H1 (cell line): ENCODE results near the gene PRDM5. TPM values are rescaled to one million over a fixed set of nuclear protein-coding genes. Genes with fewer than 3 reads are reported as not detected.

Source experiments
- CTCF ChIA-PET: fragments of 300-600 bp; sonication (Branson Sonifier 250); formaldehyde crosslinking; loops from one replicate; lab custom pipeline; 2021; ENCODE audit not compliant: partially characterized antibody; lab: Charles Lee
- POLR2A ChIA-PET: fragments of 300-600 bp; sonication (Branson Sonifier 250); formaldehyde crosslinking; loops from one replicate; lab custom pipeline; 2021; ENCODE audit warnings: inconsistent platforms; ENCODE audit not compliant: partially characterized antibody; lab: Charles Lee
- DNase-seq, 2 experiments: peaks; one replicate each; pipeline versions ENCODE4 v3.0.0 to v3.0.0-alpha.2; 2010 to 2022; ENCODE audit warnings: low spot score in 2 of 2, low read depth in 1 of 2, mixed read lengths in 1 of 2
- FAIRE-seq: peaks from 2 replicates; lab custom pipeline; 2011; peaks lifted over from hg19 to GRCh38; lab: Jason Lieb, UNC
- H2AFZ ChIP-seq: 2 replicates; pipeline ENCODE4 v1.8.1; 2012; ENCODE audit warnings: low read length, inconsistent platforms
- H2AK5ac ChIP-seq: 2 replicates; pipeline ENCODE4 v1.6.1; 2013; ENCODE audit warnings: low read depth, low read length
- H2BK120ac ChIP-seq: replicated peaks from 2 replicates; pipeline ENCODE3; 2013; ENCODE audit warnings: low read depth, low read length, inconsistent platforms
- H2BK12ac ChIP-seq: 2 replicates; pipeline ENCODE4 v1.6.1; 2013; ENCODE audit warnings: low read depth, low read length
- H2BK15ac ChIP-seq: 2 replicates; pipeline ENCODE4 v1.6.1; 2013; ENCODE audit warnings: low read length
- H2BK20ac ChIP-seq: 2 replicates; pipeline ENCODE4 v1.6.1; 2013; ENCODE audit warnings: low read length
- H2BK5ac ChIP-seq: 2 replicates; pipeline ENCODE4 v1.6.1; 2013; ENCODE audit warnings: low read depth, low read length
- H3K14ac ChIP-seq: 2 replicates; pipeline ENCODE4 v1.6.1; 2013; ENCODE audit warnings: inconsistent platforms; ENCODE audit not compliant: insufficient read length
- H3K18ac ChIP-seq: 2 replicates; pipeline ENCODE4 v1.6.1; 2013; ENCODE audit warnings: low read length; ENCODE audit errors: extremely low read depth
- H3K23ac ChIP-seq: 2 replicates; pipeline ENCODE4 v1.6.1; 2013; ENCODE audit warnings: inconsistent platforms; ENCODE audit not compliant: insufficient read length
- H3K23me2 ChIP-seq: 2 replicates; pipeline ENCODE4 v1.6.1; 2013; ENCODE audit warnings: low read depth, low read length
- H3K27ac ChIP-seq: 2 replicates; pipeline ENCODE4 v1.6.1; 2011; ENCODE audit warnings: low read depth, low read length, inconsistent platforms
- H3K27me3 ChIP-seq, 4 experiments: replicated peaks in 1 of 4; 1 replicate in 1 of 4; 2 replicates in 3 of 4; pipeline versions ENCODE4 v1.6.1 to v1.8.1; 2011 to 2013; ENCODE audit warnings: low read length in 3 of 4, mild to moderate bottlenecking in 3 of 4, inconsistent platforms in 2 of 4, mixed read lengths in 2 of 4, moderate library complexity in 1 of 4; ENCODE audit not compliant: control insufficient read depth in 3 of 4, insufficient read depth in 3 of 4; ENCODE audit errors: extremely low read depth in 1 of 4
- H3K36me3 ChIP-seq, 4 experiments: 2 replicates each; pipeline versions ENCODE4 v1.6.1 to v1.8.1; 2011 to 2013; ENCODE audit warnings: mild to moderate bottlenecking in 4 of 4, low read length in 3 of 4, moderate library complexity in 2 of 4, control low read depth in 1 of 4, inconsistent platforms in 1 of 4; ENCODE audit not compliant: insufficient read depth in 4 of 4, control insufficient read depth in 2 of 4
- H3K4ac ChIP-seq: replicated peaks from 2 replicates; pipeline ENCODE3; 2013; ENCODE audit warnings: low read length, low read depth, mixed read lengths, inconsistent platforms; ENCODE audit not compliant: insufficient read length
- H3K4me1 ChIP-seq, 4 experiments: replicated peaks in 1 of 4; 1 replicate in 1 of 4; 2 replicates in 3 of 4; pipeline versions ENCODE4 v1.6.1 to v1.8.1; 2011 to 2013; ENCODE audit warnings: low read length in 3 of 4, inconsistent platforms in 2 of 4, mixed read lengths in 1 of 4; ENCODE audit not compliant: insufficient read depth in 4 of 4, control insufficient read depth in 3 of 4
- H3K4me2 ChIP-seq, 2 experiments: 2 replicates each; pipeline versions ENCODE4 v1.6.1 to v1.8.1; 2011 to 2013; ENCODE audit warnings: low read depth in 2 of 2, low read length in 2 of 2, control low read depth in 1 of 2, inconsistent platforms in 1 of 2, mild to moderate bottlenecking in 1 of 2; ENCODE audit not compliant: insufficient read depth in 1 of 2
- H3K4me3 ChIP-seq, 4 experiments: fragments of 200-600, 300-600 bp in 1 of 4; sonication (generic), shearing (Covaris generic), sonication (Bioruptor Twin) in 1 of 4; 2 replicates each; pipeline versions ENCODE4 v1.5.1 to v1.8.1; 2011 to 2016; ENCODE audit warnings: low read length in 4 of 4, low read depth in 3 of 4, control low read depth in 2 of 4, inconsistent platforms in 2 of 4, mild to moderate bottlenecking in 2 of 4, mixed read lengths in 1 of 4, moderate library complexity in 1 of 4; ENCODE audit not compliant: insufficient read depth in 2 of 4; ENCODE audit errors: extremely low read depth in 1 of 4
- H3K56ac ChIP-seq: replicated peaks from 2 replicates; pipeline ENCODE3; 2013; ENCODE audit warnings: low read depth, mild to moderate bottlenecking, mixed read lengths, low read length, inconsistent platforms; ENCODE audit not compliant: insufficient read length
- H3K79me1 ChIP-seq: 2 replicates; pipeline ENCODE4 v1.6.1; 2013; ENCODE audit warnings: low read depth, low read length, control low read depth
- H3K79me2 ChIP-seq, 2 experiments: 2 replicates each; pipeline versions ENCODE4 v1.6.1 to v1.8.1; 2012 to 2013; ENCODE audit warnings: low read length in 2 of 2, mild to moderate bottlenecking in 2 of 2, inconsistent platforms in 1 of 2; ENCODE audit not compliant: insufficient read depth in 2 of 2, control insufficient read depth in 1 of 2
- H3K9ac ChIP-seq, 4 experiments: replicated peaks in 1 of 4; 1 replicate in 1 of 4; 2 replicates in 3 of 4; pipeline versions ENCODE4 v1.6.1 to v1.8.1; 2011 to 2013; ENCODE audit warnings: low read depth in 3 of 4, low read length in 3 of 4, control low read depth in 2 of 4, mild to moderate bottlenecking in 2 of 4, moderate library complexity in 2 of 4, inconsistent platforms in 1 of 4; ENCODE audit errors: extremely low read depth in 1 of 4
- H3K9me3 ChIP-seq, 2 experiments: 2 replicates each; pipeline versions ENCODE4 v1.6.1 to v1.8.1; 2012 to 2013; ENCODE audit warnings: mild to moderate bottlenecking in 2 of 2, moderate library complexity in 2 of 2, control low read depth in 1 of 2, inconsistent platforms in 1 of 2, low read depth in 1 of 2, low read length in 1 of 2, mixed read lengths in 1 of 2; ENCODE audit not compliant: insufficient read depth in 2 of 2
- H4K20me1 ChIP-seq, 2 experiments: replicated peaks in 1 of 2; 2 replicates each; pipeline versions ENCODE3 to v1.8.1; 2011 to 2013; ENCODE audit warnings: inconsistent platforms in 2 of 2, low read length in 2 of 2, mild to moderate bottlenecking in 1 of 2; ENCODE audit not compliant: insufficient read depth in 2 of 2, control insufficient read depth in 1 of 2
- H4K5ac ChIP-seq: 2 replicates; pipeline ENCODE4 v1.6.1; 2013; ENCODE audit warnings: low read length, low read depth, mixed read lengths, inconsistent platforms; ENCODE audit not compliant: insufficient read length
- H4K8ac ChIP-seq: 2 replicates; pipeline ENCODE4 v1.8.0; 2013; ENCODE audit warnings: mild to moderate bottlenecking, moderate library complexity, low read length, inconsistent platforms; ENCODE audit not compliant: insufficient read depth; ENCODE audit errors: extremely low read depth
- H4K91ac ChIP-seq: replicated peaks from 2 replicates; pipeline ENCODE3; 2013; ENCODE audit warnings: low read length, mixed read lengths, inconsistent platforms; ENCODE audit not compliant: insufficient read length
- CBX5 ChIP-seq: fragments of 300-800, 300-1000 bp; sonication (generic); IDR thresholded peaks from 2 replicates; pipeline ENCODE4 v1.7.1; 2016; ENCODE audit warnings: antibody characterized with exemption, low read length, low read depth
- CEBPB ChIP-seq: IDR thresholded peaks from 2 replicates; pipeline ENCODE4 v1.6.1; 2012; ENCODE audit warnings: low read depth, low read length
- EGR1 ChIP-seq: IDR thresholded peaks from 2 replicates; pipeline ENCODE4 v1.6.1; 2011; ENCODE audit warnings: low read depth, low read length, borderline replicate concordance
- EZH2 ChIP-seq: fragments of 200-600 bp; sonication (generic); IDR thresholded peaks from 2 replicates; pipeline ENCODE4 v1.7.1; 2012; ENCODE audit warnings: low read depth, mild to moderate bottlenecking, moderate library complexity, low read length, inconsistent platforms; ENCODE audit not compliant: severe bottlenecking
- NANOG ChIP-seq: IDR thresholded peaks from 2 replicates; pipeline ENCODE4 v1.6.1; 2011; ENCODE audit warnings: low read length, low read depth, mild to moderate bottlenecking, inconsistent platforms; ENCODE audit not compliant: insufficient read depth, poor library complexity, severe bottlenecking
- NRF1 ChIP-seq: IDR thresholded peaks from 2 replicates; pipeline ENCODE4 v1.6.1; 2011; ENCODE audit warnings: mild to moderate bottlenecking, low read depth, low read length, improper control_type of control experiment
- RFX5 ChIP-seq: IDR thresholded peaks from 2 replicates; pipeline ENCODE4 v1.6.1; 2011; ENCODE audit warnings: low read depth, low read length, improper control_type of control experiment, borderline replicate concordance
- SIX5 ChIP-seq: IDR thresholded peaks from 2 replicates; pipeline ENCODE4 v1.6.1; 2011; ENCODE audit warnings: mild to moderate bottlenecking, low read depth, low read length
- SP2 ChIP-seq: IDR thresholded peaks from 2 replicates; pipeline ENCODE4 v1.6.1; 2012; ENCODE audit warnings: mild to moderate bottlenecking, low read length, inconsistent platforms
- SUZ12 ChIP-seq: fragments of 200-600 bp; sonication (generic); IDR thresholded peaks from 2 replicates; pipeline ENCODE4 v1.6.1; 2012; ENCODE audit warnings: mild to moderate bottlenecking, inconsistent platforms, low read length, moderate library complexity, mixed read lengths
- TCF12 ChIP-seq: IDR thresholded peaks from 2 replicates; pipeline ENCODE4 v1.6.1; 2011; ENCODE audit warnings: low read depth, mild to moderate bottlenecking, low read length
- YY1 ChIP-seq: IDR thresholded peaks from 2 replicates; pipeline ENCODE4 v1.6.1; 2011; ENCODE audit warnings: low read depth, mild to moderate bottlenecking, low read length
- WGBS, 2 experiments: shearing (Covaris generic) in 1 of 2; methylation state at CpG; one replicate each; pipeline versions ENCODE4 v1.1.6 to v1.1.7; 2013 to 2015; ENCODE audit warnings: low lambda C conversion rate in 2 of 2, mixed read lengths in 2 of 2, inconsistent platforms in 1 of 2, low coverage in 1 of 2, missing lambda C conversion rate in 1 of 2; ENCODE audit not compliant: insufficient replicate concordance in 2 of 2, insufficient coverage in 1 of 2, insufficient read length in 1 of 2; ENCODE audit errors: extremely low coverage in 1 of 2, missing lambda C conversion rate in 1 of 2; 5-methylcytosine and 5-hydroxymethylcytosine counted together
- polyA plus RNA-seq, 7 experiments: library from polyadenylated mRNA; depleted of rRNA in 3 of 7; stranded (reverse) in 5 of 7; unstranded in 2 of 7; fragments of >200 nt in 5 of 7; fragments of 200-250 nt in 2 of 7; gene quantifications; 1 replicate in 5 of 7; 2 replicates in 1 of 7; 4 replicates in 1 of 7; pipeline versions ENCODE4 v1.2.1 to v1.2.3, GENCODE V29; 2011 to 2013; ENCODE audit warnings: missing spikeins in 2 of 7, mixed read lengths in 2 of 7
- total RNA-seq: library from RNA; stranded (reverse); fragmentation: NEBNext Ultra II Directional; extraction: Animal tissue kit (Norgen Biotek cat#: 25700); gene quantifications from 2 replicates; pipeline ENCODE4 v1.2.1, GENCODE V29; 2021
- TF ChIP-seq, protein P1 (sequence below): IDR thresholded peaks from 2 replicates; pipeline ENCODE4 v1.6.1; 2011; ENCODE audit warnings: low read length, improper control_type of control experiment
- TF ChIP-seq, protein P2 (sequence below): IDR thresholded peaks from 2 replicates; pipeline ENCODE4 v1.6.1; 2011; ENCODE audit warnings: low read depth, mild to moderate bottlenecking, low read length; ENCODE audit not compliant: insufficient read depth

PRDM5 gene
- total and polyA plus RNA-seq, 2 of the 8 experiments (the other 6 are each of a cell fraction or from before 2014, with no cell fraction given), result 8.2 to 23.4 TPM

DNA sequence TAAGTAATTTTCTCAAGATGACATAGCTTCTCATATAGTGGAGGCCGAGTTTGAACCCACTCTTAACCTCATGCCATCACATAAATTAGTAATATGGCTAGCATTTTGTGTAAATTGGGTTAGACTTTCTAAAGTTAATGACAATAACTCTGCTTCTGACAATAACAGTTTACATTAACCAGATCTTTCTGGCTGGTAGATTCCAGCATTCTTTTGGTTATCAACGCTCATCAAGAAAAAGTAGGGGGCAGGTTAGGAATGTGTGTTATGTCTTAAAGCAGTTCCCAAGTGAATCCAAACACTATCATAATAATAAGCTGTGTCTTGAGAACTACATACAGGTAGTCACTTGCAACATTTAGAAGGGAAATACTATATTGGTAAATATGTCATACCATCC is 162.5 kb downstream of the PRDM5 start:
- Histone ChIP-seq H3K9me3 (no peaks in the 10 kb centered on the region), H2BK120ac (no peak overlapping the region), H3K4me3 (no peak overlapping the region), H2BK20ac (no peak overlapping the region), H3K14ac (no peak overlapping the region), H3K27ac (no peak overlapping the region), H3K18ac (no peak overlapping the region), H3K79me1 (no peaks in the 10 kb centered on the region), H4K8ac (no peak overlapping the region), H3K4me1 (no peaks in the 10 kb centered on the region), H3K9ac (no peak overlapping the region), H2BK15ac (no peak overlapping the region), H3K4me2 (no peak overlapping the region), H3K23ac (no peak overlapping the region), H4K20me1 (no peaks in the 10 kb centered on the region), H2BK5ac (no peak overlapping the region), H3K23me2 (no peaks in the 10 kb centered on the region), H2AFZ (no peak overlapping the region), H4K91ac (no peak overlapping the region), H2AK5ac (no peak overlapping the region), H3K4ac (no peak overlapping the region), H3K56ac (no peak overlapping the region), H4K5ac (no peak overlapping the region), H3K27me3 (no peaks in the 10 kb centered on the region), H3K36me3 (no peaks in the 10 kb centered on the region), H3K79me2 (no peaks in the 10 kb centered on the region), H2BK12ac (no peak overlapping the region)
- 92% methylated on average over 2 of the region's 2 CpGs; no CpG with 5 or more reads in 1 of the 2 experiments for WGBS, 2 experiments
- CTCF ChIA-PET, result interaction anchor here (1.7 kb wide), 1 partner anchor 14 kb away, joined by 5 read pairs; no protein-coding TSS in a partner anchor
- POLR2A ChIA-PET, result no interaction called here
- no peak for DNase-seq
- no peak for FAIRE-seq
- TF ChIP-seq, protein P1, sequence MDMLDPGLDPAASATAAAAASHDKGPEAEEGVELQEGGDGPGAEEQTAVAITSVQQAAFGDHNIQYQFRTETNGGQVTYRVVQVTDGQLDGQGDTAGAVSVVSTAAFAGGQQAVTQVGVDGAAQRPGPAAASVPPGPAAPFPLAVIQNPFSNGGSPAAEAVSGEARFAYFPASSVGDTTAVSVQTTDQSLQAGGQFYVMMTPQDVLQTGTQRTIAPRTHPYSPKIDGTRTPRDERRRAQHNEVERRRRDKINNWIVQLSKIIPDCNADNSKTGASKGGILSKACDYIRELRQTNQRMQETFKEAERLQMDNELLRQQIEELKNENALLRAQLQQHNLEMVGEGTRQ, result no peak
- TF ChIP-seq RFX5 (no peak), CEBPB (no peak), EGR1 (no peak), TCF12 (no peak), YY1 (no peak), NANOG (no peak), SUZ12 (no peak), SIX5 (no peak), NRF1 (no peak), SP2 (no peak), EZH2 (no peak), CBX5 (no peak)
- TF ChIP-seq, protein P2, sequence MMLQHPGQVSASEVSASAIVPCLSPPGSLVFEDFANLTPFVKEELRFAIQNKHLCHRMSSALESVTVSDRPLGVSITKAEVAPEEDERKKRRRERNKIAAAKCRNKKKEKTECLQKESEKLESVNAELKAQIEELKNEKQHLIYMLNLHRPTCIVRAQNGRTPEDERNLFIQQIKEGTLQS, result no peak
